GM20000 (cell line): ENCODE data around the gene EDC4.

Experiments used
- DNase-seq: peaks from one replicate; pipeline ENCODE4 v3.0.0; 2012; ENCODE audit warnings: low spot score
- TF ChIP-seq, protein P1 (sequence below): IDR thresholded peaks from 2 replicates; pipeline ENCODE4 v1.5.1; 2012; ENCODE audit warnings: mild to moderate bottlenecking, control low read depth; ENCODE audit errors: extremely low read depth, missing control alignments

EDC4 gene, protein sequence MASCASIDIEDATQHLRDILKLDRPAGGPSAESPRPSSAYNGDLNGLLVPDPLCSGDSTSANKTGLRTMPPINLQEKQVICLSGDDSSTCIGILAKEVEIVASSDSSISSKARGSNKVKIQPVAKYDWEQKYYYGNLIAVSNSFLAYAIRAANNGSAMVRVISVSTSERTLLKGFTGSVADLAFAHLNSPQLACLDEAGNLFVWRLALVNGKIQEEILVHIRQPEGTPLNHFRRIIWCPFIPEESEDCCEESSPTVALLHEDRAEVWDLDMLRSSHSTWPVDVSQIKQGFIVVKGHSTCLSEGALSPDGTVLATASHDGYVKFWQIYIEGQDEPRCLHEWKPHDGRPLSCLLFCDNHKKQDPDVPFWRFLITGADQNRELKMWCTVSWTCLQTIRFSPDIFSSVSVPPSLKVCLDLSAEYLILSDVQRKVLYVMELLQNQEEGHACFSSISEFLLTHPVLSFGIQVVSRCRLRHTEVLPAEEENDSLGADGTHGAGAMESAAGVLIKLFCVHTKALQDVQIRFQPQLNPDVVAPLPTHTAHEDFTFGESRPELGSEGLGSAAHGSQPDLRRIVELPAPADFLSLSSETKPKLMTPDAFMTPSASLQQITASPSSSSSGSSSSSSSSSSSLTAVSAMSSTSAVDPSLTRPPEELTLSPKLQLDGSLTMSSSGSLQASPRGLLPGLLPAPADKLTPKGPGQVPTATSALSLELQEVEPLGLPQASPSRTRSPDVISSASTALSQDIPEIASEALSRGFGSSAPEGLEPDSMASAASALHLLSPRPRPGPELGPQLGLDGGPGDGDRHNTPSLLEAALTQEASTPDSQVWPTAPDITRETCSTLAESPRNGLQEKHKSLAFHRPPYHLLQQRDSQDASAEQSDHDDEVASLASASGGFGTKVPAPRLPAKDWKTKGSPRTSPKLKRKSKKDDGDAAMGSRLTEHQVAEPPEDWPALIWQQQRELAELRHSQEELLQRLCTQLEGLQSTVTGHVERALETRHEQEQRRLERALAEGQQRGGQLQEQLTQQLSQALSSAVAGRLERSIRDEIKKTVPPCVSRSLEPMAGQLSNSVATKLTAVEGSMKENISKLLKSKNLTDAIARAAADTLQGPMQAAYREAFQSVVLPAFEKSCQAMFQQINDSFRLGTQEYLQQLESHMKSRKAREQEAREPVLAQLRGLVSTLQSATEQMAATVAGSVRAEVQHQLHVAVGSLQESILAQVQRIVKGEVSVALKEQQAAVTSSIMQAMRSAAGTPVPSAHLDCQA (N-terminal part only)

GRCh38 chr16:67872631-67873434, at the start of gene EDC4:
Gene EDC4 (plus strand): TSS chr16:67873052. CDS start chr16:67873262, 210 bp downstream.
- DNase-seq = peak; percentile 96
- TF ChIP-seq, protein P1, sequence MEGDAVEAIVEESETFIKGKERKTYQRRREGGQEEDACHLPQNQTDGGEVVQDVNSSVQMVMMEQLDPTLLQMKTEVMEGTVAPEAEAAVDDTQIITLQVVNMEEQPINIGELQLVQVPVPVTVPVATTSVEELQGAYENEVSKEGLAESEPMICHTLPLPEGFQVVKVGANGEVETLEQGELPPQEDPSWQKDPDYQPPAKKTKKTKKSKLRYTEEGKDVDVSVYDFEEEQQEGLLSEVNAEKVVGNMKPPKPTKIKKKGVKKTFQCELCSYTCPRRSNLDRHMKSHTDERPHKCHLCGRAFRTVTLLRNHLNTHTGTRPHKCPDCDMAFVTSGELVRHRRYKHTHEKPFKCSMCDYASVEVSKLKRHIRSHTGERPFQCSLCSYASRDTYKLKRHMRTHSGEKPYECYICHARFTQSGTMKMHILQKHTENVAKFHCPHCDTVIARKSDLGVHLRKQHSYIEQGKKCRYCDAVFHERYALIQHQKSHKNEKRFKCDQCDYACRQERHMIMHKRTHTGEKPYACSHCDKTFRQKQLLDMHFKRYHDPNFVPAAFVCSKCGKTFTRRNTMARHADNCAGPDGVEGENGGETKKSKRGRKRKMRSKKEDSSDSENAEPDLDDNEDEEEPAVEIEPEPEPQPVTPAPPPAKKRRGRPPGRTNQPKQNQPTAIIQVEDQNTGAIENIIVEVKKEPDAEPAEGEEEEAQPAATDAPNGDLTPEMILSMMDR = no peak

DNA sequence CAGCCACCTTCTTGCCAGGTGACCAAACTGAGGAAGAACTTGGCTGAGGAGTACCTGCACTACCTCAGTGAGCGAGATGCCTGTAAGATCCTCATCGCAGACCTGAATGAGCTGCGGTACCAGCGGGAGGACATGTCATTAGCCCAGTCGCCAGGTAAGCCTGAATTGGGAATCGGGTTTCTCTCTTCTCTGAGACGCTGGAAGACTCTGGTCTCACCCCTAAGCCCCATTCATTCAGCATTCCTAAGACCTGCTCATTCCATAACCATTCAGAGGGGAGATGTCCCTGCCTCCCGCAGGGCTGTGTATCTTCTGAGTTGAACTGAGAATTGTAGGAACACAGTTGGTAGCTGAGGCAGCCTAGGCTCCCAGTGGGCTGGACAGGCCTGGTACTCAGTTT, 47.7 kb upstream of the EDC4 start:
- TF ChIP-seq, protein P1 = no peak
- no peak for DNase-seq

GRCh38 chr16:67825906-67826305, 46.9 kb upstream of the EDC4 start:
- TF ChIP-seq, protein P1 = no peak
- no peak for DNase-seq

DNA sequence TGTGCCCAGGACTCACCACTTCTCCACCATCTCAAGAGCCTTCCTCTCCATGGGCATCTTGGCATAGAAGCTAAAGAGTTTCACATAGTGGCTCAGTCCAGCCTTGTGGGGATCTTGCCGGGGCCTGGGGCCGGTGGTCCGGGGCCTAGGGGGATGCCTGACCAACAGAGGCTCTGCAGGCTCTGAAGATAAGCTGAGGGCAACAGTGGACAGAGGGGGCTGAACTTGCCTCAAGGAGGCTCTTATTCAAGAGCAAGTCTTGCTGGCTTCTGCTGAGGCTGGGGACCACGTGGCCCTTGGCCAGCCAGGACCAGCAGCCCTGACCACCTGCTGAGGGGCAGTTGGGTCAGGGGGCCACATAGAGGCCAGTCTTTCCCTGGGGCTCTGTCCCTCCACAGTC, 44.2 kb upstream of the EDC4 start:
- no peak for DNase-seq
- TF ChIP-seq, protein P1 = no peak

- TF ChIP-seq, protein P1 = no peak
- DNase-seq = no peak
Measured at GRCh38 chr16:67833030-67833414, 39.8 kb upstream of the EDC4 start.

DNA sequence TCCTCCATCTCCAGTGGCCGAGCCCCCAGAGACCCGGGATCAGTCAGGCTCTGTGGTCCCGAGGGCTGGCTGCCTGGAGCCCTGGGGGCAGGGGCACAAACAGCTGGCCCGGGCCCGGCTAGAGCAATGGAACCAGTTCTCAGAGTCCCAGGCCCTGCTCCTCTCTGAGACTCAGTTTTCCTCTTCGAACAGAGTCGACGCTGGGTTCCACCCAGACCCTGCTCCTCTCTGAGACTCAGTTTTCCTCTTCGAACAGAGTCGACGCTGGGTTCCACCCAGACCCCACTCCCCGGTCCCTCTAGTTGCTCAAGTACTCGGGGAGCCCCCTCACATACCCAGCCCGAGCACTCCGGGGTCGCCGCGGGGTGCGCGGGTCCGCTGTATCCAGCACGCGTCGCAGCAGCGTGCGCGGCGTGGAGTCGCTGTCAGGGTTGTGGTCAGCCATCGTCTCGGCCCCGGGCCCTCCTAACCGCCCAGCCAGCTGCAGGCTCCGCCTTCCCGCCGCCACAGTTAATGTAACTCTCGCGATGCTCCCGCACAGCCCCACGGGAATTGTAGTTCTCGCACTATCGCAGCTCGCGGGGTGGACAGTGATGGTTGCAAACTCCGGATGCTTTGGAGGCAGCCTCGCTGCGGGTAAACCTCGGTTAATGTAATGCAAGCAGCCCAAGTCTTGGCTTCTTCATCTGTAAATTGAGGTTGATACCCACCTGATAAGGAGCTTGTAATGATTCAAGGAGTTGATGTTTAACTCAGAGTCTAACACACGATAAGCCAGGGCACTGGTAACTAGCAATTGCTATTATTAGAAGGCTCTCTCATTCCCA, 39.2 kb upstream of the EDC4 start:
- DNase-seq = peak; percentile 96
- TF ChIP-seq, protein P1 = no peak
